GM18508 (cell line): ENCODE results near the gene NLRP5.
"Not testable (repeated sequence)": the region's sequence is repeated elsewhere in the genome, so short reads cannot be mapped to it uniquely, and the experiment has no call there.

ENCODE experiments used
- ATAC-seq: cut with Tn5 transposase; IDR thresholded peaks from one replicate; pipeline ENCODE4 v1.9.1; 2021; ENCODE audit warnings: moderate number of reproducible peaks; ENCODE audit not compliant: insufficient read depth, unreplicated experiment

Gene NLRP5

GRCh38 chr19:55986487-55986886 is at the start of gene NLRP5:
NLRP5 (plus strand) TSS chr19:55986775.
- ATAC-seq: no peak

GRCh38 chr19:55939206-55939605 is 47.4 kb upstream of the NLRP5 start:
- no peak for ATAC-seq

GRCh38 chr19:55940306-55940705 is 46.3 kb upstream of the NLRP5 start:
- no peak for ATAC-seq

- no peak for ATAC-seq
Observed at GRCh38 chr19:55947532-55947931, 39.0 kb upstream of the NLRP5 start, which contains the start of gene NLRP8. NLRP8 (plus strand) TSS chr19:55947832.

GRCh38 chr19:55950566-55950965 is 36.0 kb upstream of the NLRP5 start:
- not testable (repeated sequence) for ATAC-seq

- no peak for ATAC-seq
Observed at GRCh38 chr19:55956431-55956830, 30.1 kb upstream of the NLRP5 start.

GRCh38 chr19:55958356-55958755 is 28.2 kb upstream of the NLRP5 start:
- no peak for ATAC-seq

- ATAC-seq: no peak
Observed at GRCh38 chr19:55959996-55960675, 26.4 kb upstream of the NLRP5 start.

GRCh38 chr19:55962186-55962585 is 24.4 kb upstream of the NLRP5 start:
- ATAC-seq: no peak

GRCh38 chr19:55973982-55974381 is 12.6 kb upstream of the NLRP5 start:
- no peak for ATAC-seq

GRCh38 chr19:55980415-55980814 is 6.2 kb upstream of the NLRP5 start:
- no peak for ATAC-seq

GRCh38 chr19:55985254-55985653 is 1.3 kb upstream of the NLRP5 start:
- no peak for ATAC-seq

GRCh38 chr19:55990831-55991230 is 4.3 kb downstream of the NLRP5 start:
- ATAC-seq: no peak

GRCh38 chr19:55993492-55993891 is 6.9 kb downstream of the NLRP5 start:
- no peak for ATAC-seq

- no peak for ATAC-seq
Observed at GRCh38 chr19:56014765-56015164, 28.2 kb downstream of the NLRP5 start.

- no peak for ATAC-seq
Observed at GRCh38 chr19:56015756-56016155, 29.2 kb downstream of the NLRP5 start.

GRCh38 chr19:56019325-56019724 is 32.8 kb downstream of the NLRP5 start:
- not testable (repeated sequence) for ATAC-seq

- not testable (repeated sequence) for ATAC-seq
Observed at GRCh38 chr19:56020355-56020975, 33.9 kb downstream of the NLRP5 start.

GRCh38 chr19:56026769-56027168 is 40.2 kb downstream of the NLRP5 start:
- no peak for ATAC-seq

GRCh38 chr19:56053596-56053995 is 67.0 kb downstream of the NLRP5 start:
- ATAC-seq: no peak

- no peak for ATAC-seq
Observed at GRCh38 chr19:56066152-56067023, 79.8 kb downstream of the NLRP5 start.
